ENCODE results near the gene HTR3E.

GRCh38 chr3:184126006-184126405, 29.1 kb downstream of the HTR3E start:
- TF ChIP-seq EZH2 (IDR thresholded peaks at IDR 0.05; ENCODE audit: low read depth) (no peak), CTCF (conservative IDR thresholded peaks at IDR 0.05) (no peak)

Data from PC-9 (cell line).